Neuron (in vitro differentiated cells): ENCODE results near the gene HNRNPAB.
"Not testable (repeated sequence)": the region's sequence is repeated elsewhere in the genome, so short reads cannot be mapped to it uniquely, and the experiment has no call there.

Experiments
- H2AFZ ChIP-seq: one replicate; pipeline ENCODE4 v1.6.1; 2013; ENCODE audit warnings: low read depth, mild to moderate bottlenecking, inconsistent platforms, low read length, moderate library complexity
- H3K27me3 ChIP-seq: one replicate; pipeline ENCODE4 v1.6.1; 2013; ENCODE audit warnings: low read length; ENCODE audit not compliant: insufficient read depth
- H3K36me3 ChIP-seq: one replicate; pipeline ENCODE4 v1.6.1; 2013; ENCODE audit warnings: low read length; ENCODE audit not compliant: insufficient read depth
- H3K4me1 ChIP-seq: one replicate; pipeline ENCODE4 v1.6.1; 2013; ENCODE audit warnings: low read length; ENCODE audit not compliant: insufficient read depth
- H3K4me3 ChIP-seq: 2 replicates; pipeline ENCODE4 v1.5.1; 2013; ENCODE audit warnings: mild to moderate bottlenecking, low read length, moderate library complexity
- H3K9me3 ChIP-seq: one replicate; pipeline ENCODE4 v1.6.1; 2013; ENCODE audit warnings: low read length

Gene HNRNPAB

GRCh38 chr5:178250263-178250662 is 45.9 kb downstream of the HNRNPAB start:
- Histone ChIP-seq H3K4me3 (no peak overlapping the region), H3K27me3 (no peaks in the 10 kb centered on the region), H3K36me3 (no peaks in the 10 kb centered on the region), H3K9me3 (no peaks in the 10 kb centered on the region), H3K4me1 (no peaks in the 10 kb centered on the region), H2AFZ (no peak overlapping the region)

- Histone ChIP-seq H3K4me3 (no peak overlapping the region), H3K9me3 (no peaks in the 10 kb centered on the region), H3K27me3 (no peaks in the 10 kb centered on the region), H3K4me1 (no peaks in the 10 kb centered on the region), H2AFZ (no peak overlapping the region), H3K36me3 (no peaks in the 10 kb centered on the region)
These were observed 47.9 kb downstream of the HNRNPAB start for GRCh38 chr5:178252258-178252657.

GRCh38 chr5:178253632-178254031 is 49.3 kb downstream of the HNRNPAB start:
- not testable (repeated sequence) for H3K36me3 ChIP-seq, H2AFZ ChIP-seq, H3K4me3 ChIP-seq, H3K4me1 ChIP-seq, H3K27me3 ChIP-seq, H3K9me3 ChIP-seq

GRCh38 chr5:178256746-178257145 is 52.4 kb downstream of the HNRNPAB start:
- no peaks in the 10 kb centered on the region for H3K4me1 ChIP-seq
- no peaks in the 10 kb centered on the region for H3K9me3 ChIP-seq
- no peak overlapping the region for H2AFZ ChIP-seq
- no peaks in the 10 kb centered on the region for H3K27me3 ChIP-seq
- no peak overlapping the region for H3K4me3 ChIP-seq
- H3K36me3 ChIP-seq: no peaks in the 10 kb centered on the region

GRCh38 chr5:178257650-178258049 is 53.3 kb downstream of the HNRNPAB start:
- H3K4me3 ChIP-seq: no peak overlapping the region
- H2AFZ ChIP-seq: no peak overlapping the region
- H3K36me3 ChIP-seq: no peaks in the 10 kb centered on the region
- H3K4me1 ChIP-seq: no peaks in the 10 kb centered on the region
- no peaks in the 10 kb centered on the region for H3K27me3 ChIP-seq
- no peaks in the 10 kb centered on the region for H3K9me3 ChIP-seq

GRCh38 chr5:178259623-178260536 is 55.5 kb downstream of the HNRNPAB start:
- Histone ChIP-seq H2AFZ (no peak overlapping the region), H3K4me3 (no peak overlapping the region), H3K4me1 (no peaks in the 10 kb centered on the region), H3K27me3 (no peaks in the 10 kb centered on the region), H3K9me3 (no peaks in the 10 kb centered on the region), H3K36me3 (no peaks in the 10 kb centered on the region)
